H9 (cell line): ENCODE results near the gene VPS13C. TPM values are rescaled to one million over a fixed set of nuclear protein-coding genes. Genes with fewer than 3 reads are reported as not detected.

ENCODE experiments used
- DNase-seq: peaks from one replicate; pipeline ENCODE4 v3.0.0-alpha.2; 2017
- H2AFZ ChIP-seq: one replicate; pipeline ENCODE4 v1.6.1; 2013; ENCODE audit warnings: mild to moderate bottlenecking, low read length, control low read depth, moderate library complexity
- H2AK5ac ChIP-seq: 2 replicates; pipeline ENCODE4 v1.6.1; 2013; ENCODE audit warnings: low read length, control low read depth, mixed read lengths; ENCODE audit not compliant: insufficient read length
- H2BK120ac ChIP-seq: one replicate; pipeline ENCODE4 v1.6.1; 2013; ENCODE audit warnings: low read depth, mild to moderate bottlenecking, low read length, control low read depth, inconsistent platforms; ENCODE audit not compliant: poor library complexity, severe bottlenecking
- H2BK12ac ChIP-seq: 2 replicates; pipeline ENCODE4 v1.6.1; 2013; ENCODE audit warnings: low read length, control low read depth, mixed read lengths, low read depth; ENCODE audit not compliant: insufficient read length
- H2BK15ac ChIP-seq: 2 replicates; pipeline ENCODE4 v1.6.1; 2013; ENCODE audit warnings: low read depth, low read length, control low read depth
- H2BK20ac ChIP-seq: one replicate; pipeline ENCODE4 v1.6.1; 2013; ENCODE audit warnings: low read depth, mild to moderate bottlenecking, low read length, control low read depth, inconsistent platforms; ENCODE audit not compliant: poor library complexity, severe bottlenecking
- H2BK5ac ChIP-seq: 2 replicates; pipeline ENCODE4 v1.6.1; 2013; ENCODE audit warnings: low read length, control low read depth, mixed read lengths; ENCODE audit not compliant: insufficient read length
- H3K14ac ChIP-seq: 2 replicates; pipeline ENCODE4 v1.6.1; 2013; ENCODE audit warnings: low read length, control low read depth; ENCODE audit not compliant: insufficient read depth
- H3K18ac ChIP-seq: 2 replicates; pipeline ENCODE4 v1.6.1; 2013; ENCODE audit warnings: low read depth, mild to moderate bottlenecking, mixed read lengths, low read length, control low read depth; ENCODE audit not compliant: insufficient read length
- H3K23ac ChIP-seq: 2 replicates; pipeline ENCODE4 v1.6.1; 2013; ENCODE audit warnings: low read length, control low read depth, mixed read lengths, low read depth; ENCODE audit not compliant: insufficient read length
- H3K23me2 ChIP-seq: 2 replicates; pipeline ENCODE4 v1.6.1; 2013; ENCODE audit warnings: low read depth, mild to moderate bottlenecking, mixed read lengths, low read length, control low read depth; ENCODE audit not compliant: insufficient read length, poor library complexity, severe bottlenecking
- H3K27ac ChIP-seq: 2 replicates; pipeline ENCODE4 v1.5.1; 2013; ENCODE audit warnings: low read length, control low read depth, mixed read lengths, low read depth; ENCODE audit not compliant: insufficient read length
- H3K27me3 ChIP-seq: 2 replicates; pipeline ENCODE4 v1.6.1; 2013; ENCODE audit warnings: low read length, control low read depth, inconsistent platforms; ENCODE audit not compliant: insufficient read depth
- H3K4ac ChIP-seq: 2 replicates; pipeline ENCODE4 v1.6.1; 2013; ENCODE audit warnings: low read depth, mild to moderate bottlenecking, control low read depth, inconsistent platforms, low read length, moderate library complexity
- H3K4me1 ChIP-seq: 2 replicates; pipeline ENCODE4 v1.6.1; 2013; ENCODE audit warnings: low read length, control low read depth, inconsistent platforms; ENCODE audit not compliant: insufficient read depth
- H3K4me2 ChIP-seq: 2 replicates; pipeline ENCODE4 v1.6.1; 2013; ENCODE audit warnings: low read length, control low read depth, mixed read lengths; ENCODE audit not compliant: insufficient read length, insufficient read depth
- H3K56ac ChIP-seq: 2 replicates; pipeline ENCODE4 v1.6.1; 2013; ENCODE audit warnings: low read depth, mild to moderate bottlenecking, mixed read lengths, low read length, control low read depth; ENCODE audit not compliant: insufficient read length
- H3K79me1 ChIP-seq: 2 replicates; pipeline ENCODE4 v1.6.1; 2013; ENCODE audit warnings: low read depth, mild to moderate bottlenecking, moderate library complexity, low read length, control low read depth, inconsistent platforms; ENCODE audit not compliant: insufficient read depth, poor library complexity, severe bottlenecking
- H3K79me2 ChIP-seq: 2 replicates; pipeline ENCODE4 v1.6.1; 2013; ENCODE audit warnings: low read length, control low read depth, inconsistent platforms; ENCODE audit not compliant: insufficient read depth
- H3K9ac ChIP-seq: 2 replicates; pipeline ENCODE4 v1.6.1; 2013; ENCODE audit warnings: low read length, control low read depth, mixed read lengths; ENCODE audit not compliant: insufficient read length; ENCODE audit errors: extremely low read depth
- H3K9me3 ChIP-seq: one replicate; pipeline ENCODE4 v1.6.1; 2013; ENCODE audit warnings: low read depth, low read length, inconsistent platforms; ENCODE audit not compliant: control insufficient read depth
- H3T11ph ChIP-seq: one replicate; pipeline ENCODE4 v1.6.1; 2013; ENCODE audit warnings: mild to moderate bottlenecking, low read length, control low read depth, inconsistent platforms
- H4K20me1 ChIP-seq: one replicate; pipeline ENCODE4 v1.6.1; 2013; ENCODE audit not compliant: control insufficient read depth, insufficient read length, insufficient read depth
- H4K5ac ChIP-seq: 2 replicates; pipeline ENCODE4 v1.6.1; 2013; ENCODE audit warnings: low read depth, mild to moderate bottlenecking, mixed read lengths, low read length, control low read depth; ENCODE audit not compliant: insufficient read length
- H4K8ac ChIP-seq: replicated peaks from 2 replicates; pipeline ENCODE4 v1.6.1; 2013; ENCODE audit warnings: low read length, control low read depth, mixed read lengths, low read depth; ENCODE audit not compliant: insufficient read length
- H4K91ac ChIP-seq: 2 replicates; pipeline ENCODE4 v1.6.1; 2013; ENCODE audit warnings: low read depth, mild to moderate bottlenecking, moderate library complexity, mixed read lengths, low read length, control low read depth; ENCODE audit not compliant: insufficient read length
- H3K27ac Mint-ChIP-seq, 3 experiments: 2 replicates in 2 of 3; 3 replicates in 1 of 3; pipeline ENCODE4 v1.8.0; 2020 to 2021; ENCODE audit warnings: mixed read lengths in 3 of 3, mild to moderate bottlenecking in 1 of 3, moderate library complexity in 1 of 3
- H3K27me3 Mint-ChIP-seq: 2 replicates; pipeline ENCODE4 v1.8.0; 2021; ENCODE audit warnings: low read depth, mild to moderate bottlenecking, moderate library complexity, mixed read lengths
- H3K36me3 Mint-ChIP-seq, 3 experiments: 2 replicates in 2 of 3; 3 replicates in 1 of 3; pipeline ENCODE4 v1.8.0; 2020 to 2021; ENCODE audit warnings: low read depth in 3 of 3, mixed read lengths in 3 of 3; ENCODE audit not compliant: insufficient read depth in 1 of 3
- H3K4me1 Mint-ChIP-seq, 2 experiments: 2 replicates each; pipeline ENCODE4 v1.8.0; 2020; ENCODE audit warnings: mixed read lengths in 2 of 2
- H3K4me3 Mint-ChIP-seq, 2 experiments: 2 replicates in 1 of 2; 3 replicates in 1 of 2; pipeline ENCODE4 v1.8.0; 2020 to 2021; ENCODE audit warnings: mild to moderate bottlenecking in 2 of 2, mixed read lengths in 2 of 2, moderate library complexity in 1 of 2
- H3K9me3 Mint-ChIP-seq, 2 experiments: 2 replicates in 1 of 2; 3 replicates in 1 of 2; pipeline ENCODE4 v1.8.0; 2020; ENCODE audit warnings: mild to moderate bottlenecking in 2 of 2, mixed read lengths in 2 of 2, moderate library complexity in 1 of 2
- WGBS: extraction: QIAGEN DNeasy Blood & Tissue Kit; methylation state at CpG from one replicate; pipeline ENCODE4 v1.1.7; 2013; ENCODE audit warnings: missing lambda C conversion rate, low lambda C conversion rate, mixed read lengths; ENCODE audit not compliant: insufficient read length; ENCODE audit errors: extremely low coverage; 5-methylcytosine and 5-hydroxymethylcytosine counted together
- total RNA-seq: library from RNA; stranded (reverse); gene quantifications from 2 replicates; pipeline ENCODE4 v1.2.1, GENCODE V29; 2021
- TF ChIP-seq, protein P1 (sequence below): fragments of 200-600 bp; sonication (generic); conservative IDR thresholded peaks from 3 replicates; pipeline ENCODE4 v1.8.0; 2021; ENCODE audit warnings: antibody characterized with exemption, mild to moderate bottlenecking

The VPS13C gene
- total RNA-seq, 1 experiment from 2014 or later, result 14.2 TPM

DNA sequence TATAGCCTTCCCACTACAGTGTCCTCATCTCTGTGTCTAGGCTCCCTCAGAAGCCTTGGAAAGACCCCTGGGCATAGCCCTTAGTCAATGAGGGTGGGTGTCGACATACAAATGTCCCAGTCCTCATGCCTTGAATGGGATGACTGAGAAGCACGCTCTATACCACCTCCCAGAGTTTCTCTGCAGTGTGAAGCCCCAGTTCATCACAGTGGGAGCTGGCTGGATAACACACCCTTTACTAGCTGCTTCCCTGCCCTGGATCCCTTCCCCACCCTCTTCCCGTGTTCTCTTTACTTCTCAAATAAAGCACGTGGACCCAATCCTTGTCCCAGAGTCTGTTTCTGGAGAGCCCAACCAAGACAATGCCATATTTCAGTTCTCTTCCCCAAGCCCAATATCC lies 239.3 kb downstream of the VPS13C start:
- no peak overlapping the region for H3K56ac ChIP-seq
- no peaks in the 10 kb centered on the region for H3K27me3 ChIP-seq
- H3K23ac ChIP-seq, result no peak overlapping the region
- Mint-ChIP-seq H3K4me3 (no peak overlapping the region), H3K27ac (no peak overlapping the region), H3K27me3 (peaks cover 3% of the 10 kb centered on the region; the same call in 1 of the 2 replicates), H3K9me3 (no peaks in the 10 kb centered on the region), H3K4me1 (peaks cover 14% of the 10 kb centered on the region in 2 experiments), H3K36me3 (no peaks in the 10 kb centered on the region)
- no peak overlapping the region for H3K14ac ChIP-seq
- H3K9me3 ChIP-seq, result no peaks in the 10 kb centered on the region
- no peaks in the 10 kb centered on the region for H3K79me2 ChIP-seq
- no peak overlapping the region for H2AK5ac ChIP-seq
- no peak overlapping the region for H3K18ac ChIP-seq
- no peak overlapping the region for H2BK15ac ChIP-seq
- no CpG with 5 or more reads among the region's 4 CpGs for WGBS
- H4K8ac ChIP-seq, result no peak overlapping the region
- H4K5ac ChIP-seq, result no peak overlapping the region
- no peak overlapping the region for H2BK5ac ChIP-seq
- no peak overlapping the region for H4K91ac ChIP-seq
- H3K23me2 ChIP-seq, result no peaks in the 10 kb centered on the region
- no peaks in the 10 kb centered on the region for H3K79me1 ChIP-seq
- no peak overlapping the region for H3K4ac ChIP-seq
- no peak overlapping the region for H3T11ph ChIP-seq
- no peak overlapping the region for H3K27ac ChIP-seq
- no peak overlapping the region for H2BK20ac ChIP-seq
- no peak for DNase-seq
- H3K4me1 ChIP-seq, result no peaks in the 10 kb centered on the region
- H2BK12ac ChIP-seq, result no peak overlapping the region
- no peaks in the 10 kb centered on the region for H4K20me1 ChIP-seq
- TF ChIP-seq, protein P1, sequence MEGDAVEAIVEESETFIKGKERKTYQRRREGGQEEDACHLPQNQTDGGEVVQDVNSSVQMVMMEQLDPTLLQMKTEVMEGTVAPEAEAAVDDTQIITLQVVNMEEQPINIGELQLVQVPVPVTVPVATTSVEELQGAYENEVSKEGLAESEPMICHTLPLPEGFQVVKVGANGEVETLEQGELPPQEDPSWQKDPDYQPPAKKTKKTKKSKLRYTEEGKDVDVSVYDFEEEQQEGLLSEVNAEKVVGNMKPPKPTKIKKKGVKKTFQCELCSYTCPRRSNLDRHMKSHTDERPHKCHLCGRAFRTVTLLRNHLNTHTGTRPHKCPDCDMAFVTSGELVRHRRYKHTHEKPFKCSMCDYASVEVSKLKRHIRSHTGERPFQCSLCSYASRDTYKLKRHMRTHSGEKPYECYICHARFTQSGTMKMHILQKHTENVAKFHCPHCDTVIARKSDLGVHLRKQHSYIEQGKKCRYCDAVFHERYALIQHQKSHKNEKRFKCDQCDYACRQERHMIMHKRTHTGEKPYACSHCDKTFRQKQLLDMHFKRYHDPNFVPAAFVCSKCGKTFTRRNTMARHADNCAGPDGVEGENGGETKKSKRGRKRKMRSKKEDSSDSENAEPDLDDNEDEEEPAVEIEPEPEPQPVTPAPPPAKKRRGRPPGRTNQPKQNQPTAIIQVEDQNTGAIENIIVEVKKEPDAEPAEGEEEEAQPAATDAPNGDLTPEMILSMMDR, result no peak
- H3K4me2 ChIP-seq, result no peak overlapping the region
- H2AFZ ChIP-seq, result no peak overlapping the region
- no peak overlapping the region for H2BK120ac ChIP-seq
- H3K9ac ChIP-seq, result no peak overlapping the region
